HCT116 (cell line): ENCODE data around the gene ATP11B. TPM values are rescaled to one million over a fixed set of nuclear protein-coding genes. Genes with fewer than 3 reads are reported as not detected.

ENCODE experiments used
- ATAC-seq: fragments of 200-7000 bp; cut with Tn5 transposase; 2 replicates; pipeline ENCODE4 v1.9.1; 2020; ENCODE audit warnings: mild to moderate bottlenecking, moderate library complexity
- BruUV-seq: library from RNA; stranded (reverse); fragments of 400-500 nt; replicated peaks from 2 replicates; lab custom pipeline; 2021; lab: Mats Ljungman, UMichigan
- CTCF ChIA-PET: fragments of 300-600 bp; sonication (Branson Sonifier 250); formaldehyde crosslinking; loops from one replicate; lab custom pipeline; 2021; ENCODE audit warnings: antibody characterized with exemption; lab: Charles Lee
- POLR2A ChIA-PET: fragments of 300-600, 350-600 bp; sonication (Branson Sonifier 250); formaldehyde crosslinking; loops from one replicate; lab custom pipeline; 2021; ENCODE audit warnings: antibody characterized with exemption; lab: Charles Lee
- RAD21 ChIA-PET, 2 experiments: fragments of 300-600 bp; sonication (Branson Sonifier 250); formaldehyde crosslinking; loops; one replicate each; lab custom pipeline; 2023; ENCODE audit warnings: low total read pairs in 2 of 2; ENCODE audit not compliant: uncharacterized antibody in 2 of 2, unreplicated experiment in 2 of 2, low non-redundant PET in 1 of 2; lab: Charles Lee
- DNase-seq: peaks from one replicate; pipeline ENCODE4 v3.0.0-alpha.2; 2010; ENCODE audit warnings: low read depth, low spot score
- H2AFZ ChIP-seq: fragments of 200-600 bp; shearing (Covaris generic), sonication (generic); 2 replicates; pipeline ENCODE4 v1.6.1; 2017; ENCODE audit warnings: low read depth, mixed run types, mixed read lengths, antibody characterized with exemption, low read length; ENCODE audit not compliant: poor library complexity, severe bottlenecking
- H3K27ac ChIP-seq: 2 replicates; pipeline ENCODE4 v1.5.1; 2012; ENCODE audit warnings: low read depth, low read length
- H3K27me3 ChIP-seq: fragments of 200-600 bp; sonication (generic); 2 replicates; pipeline ENCODE4 v1.6.1; 2016; ENCODE audit warnings: mixed run types, low read length, mixed read lengths; ENCODE audit not compliant: insufficient read depth
- H3K36me3 ChIP-seq, 2 experiments: fragments of 200-500 bp in 1 of 2; fragments of 200-600 bp in 1 of 2; sonication (Bioruptor generic) in 1 of 2; sonication (generic) in 1 of 2; 2 replicates each; pipeline versions ENCODE4 v1.5.1 to v1.6.1; 2014 to 2016; ENCODE audit warnings: low read length in 2 of 2, inconsistent platforms in 1 of 2, mixed read lengths in 1 of 2, mixed run types in 1 of 2; ENCODE audit not compliant: insufficient read depth in 2 of 2, control insufficient read depth in 1 of 2
- H3K4me1 ChIP-seq, 2 experiments: fragments of 200-600 bp in 1 of 2; sonication (generic) in 1 of 2; 2 replicates each; pipeline versions ENCODE4 v1.5.1 to v1.6.1; 2012 to 2017; ENCODE audit warnings: low read length in 2 of 2, inconsistent platforms in 1 of 2, mild to moderate bottlenecking in 1 of 2, mixed read lengths in 1 of 2, mixed run types in 1 of 2, moderate library complexity in 1 of 2; ENCODE audit not compliant: insufficient read depth in 2 of 2, control insufficient read depth in 1 of 2
- H3K4me2 ChIP-seq: fragments of 200-600 bp; sonication (generic); 2 replicates; pipeline ENCODE4 v1.6.1; 2017; ENCODE audit warnings: mixed run types, low read length, mixed read lengths
- H3K4me3 ChIP-seq, 2 experiments: fragments of 200-600 bp in 1 of 2; sonication (generic) in 1 of 2; replicated peaks in 1 of 2; 2 replicates each; pipeline ENCODE4 v1.5.1; 2011 to 2016; ENCODE audit warnings: low read length in 2 of 2, control low read depth in 1 of 2, low read depth in 1 of 2, mild to moderate bottlenecking in 1 of 2, mixed read lengths in 1 of 2, mixed run types in 1 of 2
- H3K79me2 ChIP-seq: fragments of 200-600 bp; sonication (generic); 2 replicates; pipeline ENCODE4 v1.6.1; 2017; ENCODE audit warnings: mild to moderate bottlenecking, mixed run types, low read length, moderate library complexity, mixed read lengths; ENCODE audit not compliant: insufficient read depth
- H3K9ac ChIP-seq: fragments of 200-600 bp; sonication (generic); 2 replicates; pipeline ENCODE4 v1.6.1; 2016; ENCODE audit warnings: low read length, mixed read lengths
- H3K9me2 ChIP-seq: fragments of 200-600 bp; sonication (generic), shearing (Covaris generic); 2 replicates; pipeline ENCODE4 v1.6.1; 2017; ENCODE audit warnings: mixed run types, mild to moderate bottlenecking, moderate library complexity; ENCODE audit not compliant: insufficient read depth
- H3K9me3 ChIP-seq, 2 experiments: fragments of 200-500 bp in 1 of 2; fragments of 200-600 bp in 1 of 2; sonication (Bioruptor generic) in 1 of 2; sonication (generic) in 1 of 2; 2 replicates each; pipeline ENCODE4 v1.6.1; 2014 to 2017; ENCODE audit warnings: low read length in 2 of 2, mixed read lengths in 2 of 2, inconsistent platforms in 1 of 2, low read depth in 1 of 2, mild to moderate bottlenecking in 1 of 2, mixed run types in 1 of 2, moderate library complexity in 1 of 2; ENCODE audit not compliant: control insufficient read depth in 1 of 2, insufficient read depth in 1 of 2
- H4K20me1 ChIP-seq: fragments of 200-600 bp; sonication (generic), shearing (Covaris generic); 2 replicates; pipeline ENCODE4 v1.6.1; 2017; ENCODE audit warnings: mixed run types, mild to moderate bottlenecking, moderate library complexity; ENCODE audit not compliant: insufficient read depth
- ATF3 ChIP-seq: IDR thresholded peaks from 2 replicates; pipeline ENCODE4 v1.6.1; 2012
- CEBPB ChIP-seq: IDR thresholded peaks from 2 replicates; pipeline ENCODE4 v1.6.1; 2012; ENCODE audit warnings: low read depth
- CTCF ChIP-seq, 3 experiments: fragments of 200-600 bp in 1 of 3; sonication (generic) in 1 of 3; IDR thresholded peaks in 2 of 3; conservative IDR thresholded peaks in 1 of 3; 2 replicates each; pipeline ENCODE4 v1.5.1; 2012 to 2017; ENCODE audit warnings: low read depth in 2 of 3, low read length in 2 of 3, antibody characterized with exemption in 1 of 3, borderline replicate concordance in 1 of 3, control low read depth in 1 of 3, mild to moderate bottlenecking in 1 of 3, mixed read lengths in 1 of 3, mixed run types in 1 of 3, moderate library complexity in 1 of 3; ENCODE audit not compliant: insufficient read depth in 1 of 3
- EGR1 ChIP-seq: IDR thresholded peaks from 2 replicates; pipeline ENCODE4 v1.6.1; 2012; ENCODE audit warnings: low read depth
- ELF1 ChIP-seq: IDR thresholded peaks from 2 replicates; pipeline ENCODE4 v1.6.1; 2012; ENCODE audit warnings: low read depth, borderline replicate concordance
- EZH2 ChIP-seq: fragments of 200-600 bp; sonication (generic); IDR thresholded peaks from 2 replicates; pipeline ENCODE4 v1.6.1; 2017; ENCODE audit warnings: antibody characterized with exemption, mixed run types
- EZH2phosphoT487 ChIP-seq: fragments of 200-600 bp; IDR thresholded peaks from 2 replicates; pipeline ENCODE4 v1.6.1; 2018; ENCODE audit warnings: antibody characterized with exemption, borderline replicate concordance
- JUND ChIP-seq: IDR thresholded peaks from 2 replicates; pipeline ENCODE4 v1.6.1; 2012
- POLR2A ChIP-seq: IDR thresholded peaks from 2 replicates; pipeline ENCODE4 v1.7.0; 2011; ENCODE audit warnings: borderline replicate concordance; ENCODE audit not compliant: insufficient read depth, insufficient read length; ENCODE audit errors: extremely low read depth
- POLR2AphosphoS5 ChIP-seq: IDR thresholded peaks from 2 replicates; pipeline ENCODE4 v1.6.1; 2011; ENCODE audit warnings: mild to moderate bottlenecking, low read depth, low read length, moderate library complexity
- RAD21 ChIP-seq: IDR thresholded peaks from 2 replicates; pipeline ENCODE4 v1.6.1; 2012; ENCODE audit warnings: low read depth, mild to moderate bottlenecking
- SP1 ChIP-seq: IDR thresholded peaks from 2 replicates; pipeline ENCODE4 v1.6.1; 2012; ENCODE audit warnings: low read depth
- YY1 ChIP-seq: IDR thresholded peaks from 2 replicates; pipeline ENCODE4 v1.6.1; 2011; ENCODE audit warnings: low read length, low read depth, moderate library complexity, mild to moderate bottlenecking; ENCODE audit not compliant: insufficient replicate concordance; ENCODE audit errors: extremely low read depth
- ZBTB33 ChIP-seq: IDR thresholded peaks from 2 replicates; pipeline ENCODE4 v1.6.1; 2011; ENCODE audit warnings: mild to moderate bottlenecking, low read length, moderate library complexity; ENCODE audit not compliant: insufficient replicate concordance; ENCODE audit errors: extremely low read depth
- ZFX ChIP-seq: fragments of 450-650 bp; IDR thresholded peaks from 2 replicates; pipeline ENCODE4 v1.6.1; 2017
- ZNF274 ChIP-seq: fragments of 200-500 bp; sonication (Bioruptor generic); IDR thresholded peaks from 2 replicates; pipeline ENCODE4 v1.6.1; 2014; ENCODE audit warnings: mild to moderate bottlenecking, low read depth, low read length, inconsistent platforms
- intact Hi-C: fragments of 100-400 bp; cut with micrococcal nuclease; formaldehyde crosslinking; loops from 2 replicates; pipeline ENCODE4 v1.10.0; 2022
- total RNA-seq: library from RNA; stranded (reverse); gene quantifications from one replicate; pipeline ENCODE4 v1.2.1, GENCODE V29; 2021; ENCODE audit not compliant: unreplicated experiment

Gene ATP11B
- total RNA-seq, 1 experiment from 2014 or later: 53.0 TPM

GRCh38 chr3:182793663-182794454, 555 bp downstream of the ATP11B start (continued):
- no peak for TF ChIP-seq ZBTB33
- TF ChIP-seq JUND: no peak
- peak; percentile 99 for TF ChIP-seq ZFX
- peak; percentile 3 for TF ChIP-seq YY1

- Histone ChIP-seq H2AFZ (no peak overlapping the region), H3K27me3 (no peaks in the 10 kb centered on the region), H3K9me3 (no peaks in the 10 kb centered on the region), H4K20me1 (no peaks in the 10 kb centered on the region), H3K4me1 (peaks cover 11 to 20% of the 10 kb centered on the region in 2 experiments; a peak in 3 of 4 replicates), H3K9ac (peak overlapping the region; percentile 80), H3K27ac (peak overlapping the region; percentile 85), H3K4me3 (peak overlapping the region; percentile 89 to 91), H3K9me2 (no peaks in the 10 kb centered on the region), H3K36me3 (no peaks in the 10 kb centered on the region), H3K79me2 (peaks cover 52% of the 10 kb centered on the region), H3K4me2 (peak overlapping the region; percentile 76)
- DNase-seq (no peak), ATAC-seq (no peak)
- ChIA-PET RAD21 (no interaction called here), POLR2A (no interaction called here), CTCF (no interaction called here)
- BruUV-seq: TSS peak; percentile 46
- intact Hi-C loops: no loop called here
- TF ChIP-seq POLR2A: no peak
- no peak for TF ChIP-seq ELF1
- TF ChIP-seq EZH2: no peak
- no peak for TF ChIP-seq SP1
- no peak for TF ChIP-seq CEBPB
- no peak for TF ChIP-seq YY1
- no peak for TF ChIP-seq EGR1
- TF ChIP-seq ATF3: no peak
- TF ChIP-seq ZBTB33: no peak
- no peak for TF ChIP-seq CTCF (IDR thresholded peaks at IDR 0.05 in 2 of 3, conservative IDR thresholded peaks at IDR 0.05 in 1 of 3; ENCODE audit: borderline replicate concordance in 1 of 3, insufficient read depth in 1 of 3, low read depth in 2 of 3, low read length in 2 of 3)
- TF ChIP-seq ZNF274: no peak
- TF ChIP-seq EZH2phosphoT487: no peak
- TF ChIP-seq RAD21: no peak
- no peak for TF ChIP-seq POLR2AphosphoS5
- TF ChIP-seq JUND: no peak
- TF ChIP-seq ZFX: no peak
Observed at GRCh38 chr3:182794455-182795388, 1.4 kb downstream of the ATP11B start.
